ENCODE results near the gene CCNC. TPM values are rescaled to one million over a fixed set of nuclear protein-coding genes. Genes with fewer than 3 reads are reported as not detected.
"Not testable (repeated sequence)": the region's sequence is repeated elsewhere in the genome, so short reads cannot be mapped to it uniquely, and the experiment has no call there.

CCNC gene
- total RNA-seq, 1 donor from 2014 or later, result 38.5 TPM

DNA sequence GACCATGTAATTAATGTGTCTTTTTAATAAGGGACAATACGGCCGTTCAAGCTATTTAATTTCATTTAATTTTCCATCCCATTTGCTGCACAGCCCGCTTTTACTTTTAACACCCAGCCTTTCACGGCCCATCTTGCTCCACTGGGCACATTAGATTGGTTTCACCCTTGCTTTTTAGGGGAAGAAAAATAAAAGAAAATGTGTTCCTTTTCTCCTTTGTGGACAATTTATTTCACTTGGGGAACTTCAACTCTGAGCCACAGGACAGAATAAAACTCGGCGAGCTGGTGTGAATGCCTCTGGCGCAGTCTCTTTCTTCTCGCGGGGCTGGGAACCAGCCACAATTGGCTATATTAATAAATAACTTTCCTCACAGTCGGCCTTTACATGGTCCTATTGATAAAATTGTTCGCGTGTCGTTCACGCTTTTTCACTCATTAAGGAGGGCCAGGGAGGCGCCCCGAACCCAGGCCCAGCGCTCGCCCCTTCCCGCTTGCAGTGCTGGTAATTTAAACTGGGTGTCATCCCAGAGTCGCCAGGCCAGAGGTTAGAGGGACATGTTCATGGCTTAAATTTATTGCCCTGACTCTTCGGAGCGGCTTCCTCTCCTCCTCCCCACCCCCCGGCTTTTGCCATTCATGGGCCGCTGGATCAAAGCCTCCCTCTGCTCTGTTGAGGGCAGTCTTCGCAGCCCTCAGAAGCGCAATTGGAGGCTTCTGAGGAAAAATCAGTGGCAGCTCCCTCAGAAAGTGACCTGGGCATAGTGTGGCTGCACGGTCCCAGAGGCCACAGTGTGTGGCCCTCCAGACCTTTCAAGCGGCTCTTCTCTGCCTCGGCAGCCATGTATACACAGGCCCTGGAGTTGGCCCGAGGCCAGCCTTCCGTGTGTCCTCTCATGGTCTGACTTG is 36.0 kb upstream of the CCNC start:
- intact Hi-C loops (cut with micrococcal nuclease), result loop anchor here (1.0 to 5.0 kb wide), 6 partner anchors 13 to 1798 kb away; partner anchors contain the start of gene POU3F2

DNA sequence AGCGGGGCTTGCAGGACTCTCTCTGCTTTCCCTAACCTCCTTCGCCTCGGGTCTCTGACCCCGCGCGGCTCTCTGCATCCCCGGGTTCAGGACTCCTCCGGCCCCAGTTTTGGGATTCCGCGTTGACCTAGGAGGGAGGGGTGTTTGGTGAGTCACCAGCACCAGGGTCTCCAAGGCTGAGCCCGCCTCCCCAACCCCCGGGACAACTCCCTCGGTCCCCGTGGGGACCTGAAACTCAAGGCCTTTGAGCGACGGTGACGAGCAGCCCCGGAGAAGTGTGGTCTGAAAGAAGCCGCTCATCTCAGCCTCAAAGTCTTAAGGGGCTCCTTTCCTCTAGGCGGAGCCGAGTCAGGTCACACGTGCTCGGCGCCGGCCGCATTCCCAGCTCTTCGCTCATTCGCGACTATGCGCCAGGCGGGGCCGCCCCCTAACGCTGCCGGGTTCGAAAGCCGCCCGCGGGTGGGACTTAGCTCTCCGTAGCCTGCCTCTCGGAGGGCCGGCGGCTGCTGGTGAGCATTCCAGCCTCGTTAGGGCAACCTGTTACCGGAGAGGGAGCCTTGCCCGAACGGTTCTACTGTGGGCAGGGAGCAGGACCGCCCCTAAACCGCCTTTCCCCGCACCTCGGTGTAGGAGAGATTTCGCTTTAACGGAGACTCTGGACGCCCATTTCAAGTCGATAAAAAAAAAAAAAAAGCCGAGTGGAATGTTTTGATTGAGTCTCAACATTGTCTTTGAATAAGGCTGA is 35.1 kb upstream of the CCNC start:
- intact Hi-C loops (cut with micrococcal nuclease), result loop anchor here (1.0 to 2.0 kb wide), 3 partner anchors 12 to 83 kb away; no protein-coding TSS in a partner anchor

- intact Hi-C loops (cut with micrococcal nuclease), result no loop called here
These were observed 34.3 kb upstream of the CCNC start for GRCh38 chr6:99602520-99603420.

- intact Hi-C loops (cut with micrococcal nuclease), result not testable (repeated sequence)
These were observed 26.2 kb upstream of the CCNC start for GRCh38 chr6:99594696-99595095.

DNA sequence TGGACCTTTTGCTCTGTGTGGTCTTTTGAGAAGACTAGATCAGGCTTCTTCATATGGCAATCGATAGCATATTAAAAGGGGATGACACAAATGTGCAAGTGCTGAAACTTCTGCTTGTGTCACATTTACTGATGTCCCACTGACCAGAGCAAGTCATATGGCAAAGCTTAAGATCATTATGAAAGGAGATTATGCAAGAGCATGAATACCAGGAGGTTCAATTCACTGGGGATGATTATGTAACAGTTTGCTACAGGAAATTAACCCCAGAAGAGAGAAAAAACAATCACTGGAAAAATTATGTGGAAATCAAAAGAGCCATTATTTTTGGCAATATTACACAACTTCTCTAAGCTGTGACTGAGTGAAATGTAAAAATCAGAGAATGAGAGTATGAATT is 24.4 kb upstream of the CCNC start:
- intact Hi-C loops (cut with micrococcal nuclease), result no loop called here

DNA sequence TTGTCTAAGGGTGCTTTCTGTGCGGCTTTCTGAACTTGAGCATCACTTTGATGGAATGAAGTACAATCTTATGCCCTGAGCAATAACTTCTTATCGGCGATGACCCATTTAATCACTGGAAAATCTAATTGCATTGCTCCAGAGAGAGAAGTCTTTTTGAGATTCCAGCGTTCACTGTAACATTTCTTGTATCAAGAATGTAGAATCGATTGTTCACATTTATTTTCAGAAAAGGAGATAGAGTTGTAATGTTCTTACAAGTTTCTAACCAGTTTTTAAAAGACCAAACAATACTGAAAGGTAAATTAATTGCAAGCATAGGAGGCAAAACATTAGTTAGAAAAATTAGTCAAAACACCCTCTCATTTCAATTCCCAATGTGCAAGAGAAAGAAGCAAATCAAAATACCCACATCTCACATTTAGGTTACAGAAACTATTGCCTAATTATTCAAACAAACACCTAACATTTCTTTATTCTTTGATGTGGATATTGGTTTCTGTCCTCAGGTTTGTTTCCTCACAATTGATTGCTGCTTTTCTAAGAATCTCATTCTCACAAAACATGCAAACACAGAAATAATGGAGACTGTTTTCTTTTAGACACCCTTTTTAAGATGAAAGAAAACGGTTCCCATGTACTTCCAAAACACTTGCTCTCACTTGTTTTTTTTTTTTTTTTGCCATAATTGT is 23.4 kb upstream of the CCNC start:
- intact Hi-C loops (cut with micrococcal nuclease), result loop anchor here (1.0 kb wide), 1 partner anchor 12 kb away; no protein-coding TSS in a partner anchor

DNA sequence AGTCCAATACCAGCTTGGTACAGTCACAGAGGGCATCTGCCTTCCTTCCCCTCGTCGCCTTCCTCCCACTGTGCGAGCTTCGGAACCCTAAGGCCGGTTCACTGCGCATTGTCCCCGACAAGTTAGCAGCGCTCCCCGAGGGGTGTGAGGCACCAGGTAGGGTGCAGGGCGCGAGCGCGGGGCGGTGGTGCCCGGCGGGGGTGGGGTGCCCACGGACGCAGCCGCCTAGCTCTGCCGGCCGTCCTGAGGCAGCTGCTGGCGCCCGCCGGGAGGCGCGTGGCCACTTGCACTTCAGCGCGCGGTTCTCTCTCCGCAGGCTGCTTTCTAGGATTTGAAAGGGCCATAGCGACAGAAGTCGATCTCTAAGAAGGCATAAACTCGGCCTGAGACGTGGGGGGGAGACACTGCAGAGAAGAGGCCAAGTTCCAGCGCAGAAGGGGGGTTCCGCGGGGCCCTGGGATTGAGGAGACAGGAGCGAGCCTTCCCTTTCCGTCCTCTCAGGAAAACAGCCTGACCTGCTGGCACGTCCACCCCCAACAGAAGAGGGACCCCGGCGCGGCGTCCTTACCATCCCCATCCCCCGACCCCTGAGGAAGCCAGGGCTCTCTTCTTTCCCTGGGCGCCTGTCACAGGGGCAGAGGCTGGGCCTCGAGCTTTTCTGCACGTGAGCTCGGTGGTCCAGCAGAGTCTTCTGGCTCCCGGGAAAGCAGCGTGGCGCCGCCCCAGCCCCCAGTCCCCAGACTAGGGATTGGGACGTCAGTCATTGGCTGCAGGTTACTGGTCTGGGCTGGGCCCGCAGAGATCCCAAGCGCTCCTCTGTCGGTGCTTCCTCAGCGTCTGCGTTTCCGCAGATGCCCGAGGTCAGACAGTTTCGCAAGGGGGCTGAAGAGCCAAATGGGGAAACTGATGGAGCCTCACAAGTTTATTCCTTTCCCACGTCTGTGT is 22.5 kb upstream of the CCNC start:
- intact Hi-C loops (cut with micrococcal nuclease), result loop anchor here (1.0 kb wide), 1 partner anchor 13 kb away; no protein-coding TSS in a partner anchor

- intact Hi-C loops (cut with micrococcal nuclease), result loop anchor here (2.0 to 10.0 kb wide), 3 partner anchors 21 to 255 kb away; partner anchors contain the start of gene CCNC
These were observed 21.5 kb upstream of the CCNC start for GRCh38 chr6:99589907-99590493.

GRCh38 chr6:99589290-99589672 is 20.8 kb upstream of the CCNC start:
- intact Hi-C loops (cut with micrococcal nuclease), result loop anchor here (2.0 to 10.0 kb wide), 3 partner anchors 20 to 254 kb away; partner anchors contain the start of gene CCNC

DNA sequence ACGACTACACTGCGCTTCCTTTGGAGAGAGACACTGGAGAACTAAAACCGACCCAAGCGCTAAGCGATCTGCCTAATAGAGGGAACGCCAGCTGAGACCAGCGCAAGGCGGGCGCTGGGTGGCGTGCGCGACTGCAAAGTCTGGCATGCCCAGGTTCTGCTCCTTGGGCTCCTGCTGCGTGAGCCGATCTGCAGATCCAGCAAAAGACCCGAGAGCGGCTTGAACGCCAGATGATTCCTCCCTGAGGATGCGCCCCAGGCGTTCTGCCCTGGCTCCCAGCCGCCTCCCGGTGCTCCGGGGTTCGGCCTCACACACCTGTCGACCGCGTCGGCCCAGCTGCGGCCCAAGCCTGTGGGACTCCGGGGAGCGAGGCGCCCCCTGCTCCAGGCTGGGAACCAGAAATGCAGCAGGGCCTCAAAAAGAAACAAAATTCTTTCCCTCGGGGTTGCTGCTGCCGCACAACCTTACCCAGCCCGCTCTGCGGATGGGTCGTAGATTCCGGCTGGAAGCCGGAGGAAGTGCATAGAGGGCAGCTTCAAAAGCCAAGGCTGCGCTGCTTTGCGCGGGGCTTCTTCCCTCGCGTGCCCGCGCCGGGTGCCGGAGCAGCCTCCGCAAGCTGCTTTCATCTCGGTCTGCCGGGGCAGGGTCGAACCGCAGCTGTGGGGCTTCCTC is 20.3 kb upstream of the CCNC start:
- intact Hi-C loops (cut with micrococcal nuclease), result loop anchor here (1.0 to 10.0 kb wide), 4 partner anchors 20 to 254 kb away; partner anchors contain the start of gene CCNC

GRCh38 chr6:99587792-99588191 is 19.3 kb upstream of the CCNC start:
- intact Hi-C loops (cut with micrococcal nuclease), result loop anchor here (1.0 to 10.0 kb wide), 4 partner anchors 19 to 253 kb away; partner anchors contain the start of gene CCNC

DNA sequence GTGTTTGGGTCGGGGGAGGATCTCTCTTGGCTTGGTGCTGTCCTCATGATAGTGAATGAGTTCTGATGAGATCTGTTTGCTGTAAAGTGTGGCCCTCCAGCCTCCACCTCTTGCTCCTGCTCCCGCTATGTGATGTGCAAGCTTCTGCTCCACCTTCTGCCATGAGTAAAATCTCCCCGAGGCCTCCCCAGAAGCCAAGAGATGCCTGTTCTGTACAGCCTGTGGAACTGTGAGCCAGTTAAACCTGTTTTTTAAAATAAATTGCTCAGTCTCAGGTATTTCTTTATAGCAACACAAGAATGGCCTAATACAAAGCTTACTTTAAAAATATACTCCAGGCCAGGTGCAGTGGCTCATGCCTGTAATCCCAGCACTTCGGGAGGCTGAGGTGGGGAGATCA is 11.3 kb upstream of the CCNC start:
- intact Hi-C loops (cut with micrococcal nuclease), result loop anchor here (10.0 kb wide), 1 partner anchor 245 kb away; no protein-coding TSS in a partner anchor

GRCh38 chr6:99575544-99576227 is 7.2 kb upstream of the CCNC start:
- intact Hi-C loops (cut with micrococcal nuclease), result no loop called here

- intact Hi-C loops (cut with micrococcal nuclease), result no loop called here
These were observed 5.6 kb upstream of the CCNC start for GRCh38 chr6:99573980-99574617.

- intact Hi-C loops (cut with micrococcal nuclease), result no loop called here
These were observed 5.3 kb downstream of the CCNC start for GRCh38 chr6:99563056-99563723.

GRCh38 chr6:99560668-99561067 is 7.8 kb downstream of the CCNC start:
- intact Hi-C loops (cut with micrococcal nuclease), result no loop called here

Data from T-helper 2 cell treated with Interferon-gamma antibody and Interleukin-4, amounts not matched to agents 100 ng/mL and 5 ng/mL, for 36 hours (primary cell).